ENCODE data around the gene EZR.

- TF ChIP-seq CTCF (IDR thresholded peaks at IDR 0.05) = no peak
- TF ChIP-seq ZFX (IDR thresholded peaks at IDR 0.05; ENCODE audit: borderline replicate concordance) = no peak
These were observed 28.6 kb upstream of the EZR start for GRCh38 chr6:158847786-158848185.

All from 22Rv1 (cell line).